ENCODE data around the gene CALHM3. TPM values are rescaled to one million over a fixed set of nuclear protein-coding genes. Genes with fewer than 3 reads are reported as not detected.

The CALHM3 gene
- total RNA-seq, 3 donors from 2014 or later (not counting 1 experiment from before 2014, with no cell fraction given), result not detected

GRCh38 chr10:103447187-103447586 lies 31.9 kb downstream of the CALHM3 start:
- Histone ChIP-seq H3K4me1 (ENCODE audit: control insufficient read depth, insufficient read depth, low read length) (peaks cover 48% of the 10 kb centered on the region), H3K9me3 (ENCODE audit: control insufficient read depth, insufficient read depth, low read length) (no peaks in the 10 kb centered on the region), H3K27ac (ENCODE audit: low read length) (no peak overlapping the region), H3K4me3 (ENCODE audit: low read length) (no peak overlapping the region), H3K27me3 (ENCODE audit: control insufficient read depth, insufficient read depth, low read length) (no peaks in the 10 kb centered on the region), H3K36me3 (ENCODE audit: control insufficient read depth, insufficient read depth, low read length) (peaks cover 71% of the 10 kb centered on the region)
- 98% methylated on average over 23 of the region's 23 CpGs for WGBS (ENCODE audit: insufficient coverage)
- Mint-ChIP-seq H3K27ac (peak overlapping the region; percentile 35 to 91), H3K4me1 (peaks cover 44 to 72% of the 10 kb centered on the region in 2 donors), H3K9me3 (no peaks in the 10 kb centered on the region), H3K4me3 (no peak overlapping the region), H3K27me3 (ENCODE audit: low read depth in 2 of 2) (no peaks in the 10 kb centered on the region), H3K36me3 (peaks cover 15% of the 10 kb centered on the region)
- ATAC-seq, result no peak
- DNase-seq, result no peak
- intact Hi-C loops (cut with micrococcal nuclease), result no loop called here
- no peak for TF ChIP-seq CTCF (IDR thresholded peaks at IDR 0.05)

GRCh38 chr10:103445767-103446567 lies 33.1 kb downstream of the CALHM3 start:
- peaks cover 82% of the 10 kb centered on the region for H3K36me3 ChIP-seq (ENCODE audit: control insufficient read depth, insufficient read depth, low read length)
- Mint-ChIP-seq H3K9me3 (no peaks in the 10 kb centered on the region), H3K27ac (peak overlapping the region; percentile 35 to 91), H3K4me1 (peaks cover 39 to 63% of the 10 kb centered on the region in 2 donors), H3K27me3 (ENCODE audit: low read depth in 2 of 2) (no peaks in the 10 kb centered on the region), H3K36me3 (peaks cover 15% of the 10 kb centered on the region), H3K4me3 (no peak overlapping the region)
- no peak for TF ChIP-seq CTCF (IDR thresholded peaks at IDR 0.05)
- 88% methylated on average over 12 of the region's 12 CpGs for WGBS (ENCODE audit: insufficient coverage)
- no peaks in the 10 kb centered on the region for H3K9me3 ChIP-seq (ENCODE audit: control insufficient read depth, insufficient read depth, low read length)
- DNase-seq, result no peak
- H3K27ac ChIP-seq (ENCODE audit: low read length), result no peak overlapping the region
- intact Hi-C loops (cut with micrococcal nuclease), result no loop called here
- no peak overlapping the region for H3K4me3 ChIP-seq (ENCODE audit: low read length)
- peaks cover 43% of the 10 kb centered on the region for H3K4me1 ChIP-seq (ENCODE audit: control insufficient read depth, insufficient read depth, low read length)
- H3K27me3 ChIP-seq (ENCODE audit: control insufficient read depth, insufficient read depth, low read length), result no peaks in the 10 kb centered on the region
- no peak for ATAC-seq

GRCh38 chr10:103445366-103445765 lies 33.7 kb downstream of the CALHM3 start:
- H3K27ac Mint-ChIP-seq, result peak overlapping the region; percentile 35 to 91
- H3K4me1 Mint-ChIP-seq, result peaks cover 33 to 57% of the 10 kb centered on the region in 2 donors
- Histone ChIP-seq H3K36me3 (ENCODE audit: control insufficient read depth, insufficient read depth, low read length) (peaks cover 86% of the 10 kb centered on the region), H3K27me3 (ENCODE audit: control insufficient read depth, insufficient read depth, low read length) (no peaks in the 10 kb centered on the region), H3K4me1 (ENCODE audit: control insufficient read depth, insufficient read depth, low read length) (peaks cover 37% of the 10 kb centered on the region), H3K9me3 (ENCODE audit: control insufficient read depth, insufficient read depth, low read length) (no peaks in the 10 kb centered on the region), H3K4me3 (ENCODE audit: low read length) (no peak overlapping the region), H3K27ac (ENCODE audit: low read length) (no peak overlapping the region)
- no peaks in the 10 kb centered on the region for H3K27me3 Mint-ChIP-seq (ENCODE audit: low read depth in 2 of 2)
- WGBS (ENCODE audit: insufficient coverage), result 99% methylated on average over 8 of the region's 9 CpGs
- no peak for TF ChIP-seq CTCF (IDR thresholded peaks at IDR 0.05)
- peaks cover 15% of the 10 kb centered on the region for H3K36me3 Mint-ChIP-seq
- intact Hi-C loops (cut with micrococcal nuclease), result no loop called here
- DNase-seq (no peak), ATAC-seq (no peak)
- no peak overlapping the region for H3K4me3 Mint-ChIP-seq
- no peaks in the 10 kb centered on the region for H3K9me3 Mint-ChIP-seq

Measured in natural killer cell (primary cell).